WERI-Rb-1 (cell line): ENCODE measurements around the gene ABCC1.

ENCODE experiments used
- DNase-seq: peaks from one replicate; pipeline ENCODE4 v3.0.0-alpha.2; 2020
- H3K27ac ChIP-seq: fragments of 250-450 bp; sonication (Bioruptor Pico); 2 replicates; pipeline ENCODE4 v1.5.1; 2020; ENCODE audit warnings: mild to moderate bottlenecking, moderate library complexity
- H3K27me3 ChIP-seq: fragments of 250-450 bp; sonication (Bioruptor Pico); 2 replicates; pipeline ENCODE4 v1.5.1; 2021; ENCODE audit warnings: mild to moderate bottlenecking, low read depth, moderate library complexity; ENCODE audit not compliant: insufficient read depth, severe bottlenecking
- H3K36me3 ChIP-seq: fragments of 250-450 bp; sonication (Bioruptor Pico); 2 replicates; pipeline ENCODE4 v1.5.1; 2020; ENCODE audit warnings: mild to moderate bottlenecking, moderate library complexity
- H3K4me3 ChIP-seq: 2 replicates; pipeline ENCODE4 v1.5.1; 2011; ENCODE audit warnings: low read depth, mild to moderate bottlenecking, control low read depth, low read length
- H3K9me3 ChIP-seq: fragments of 250-450 bp; sonication (Bioruptor Pico); 2 replicates; pipeline ENCODE4 v1.5.1; 2021; ENCODE audit warnings: mild to moderate bottlenecking, moderate library complexity; ENCODE audit not compliant: severe bottlenecking
- CTCF ChIP-seq: IDR thresholded peaks from 2 replicates; pipeline ENCODE4 v1.5.1; 2011; ENCODE audit warnings: low read depth, mild to moderate bottlenecking, control low read depth, inconsistent platforms, low read length

ABCC1 gene

GRCh38 chr16:15919331-15919730 is 30.1 kb upstream of the ABCC1 start:
- no peaks in the 10 kb centered on the region for H3K27me3 ChIP-seq
- no peak overlapping the region for H3K4me3 ChIP-seq
- H3K27ac ChIP-seq: no peak overlapping the region
- no peaks in the 10 kb centered on the region for H3K36me3 ChIP-seq
- DNase-seq: no peak
- no peaks in the 10 kb centered on the region for H3K9me3 ChIP-seq
- no peak for TF ChIP-seq CTCF

DNA sequence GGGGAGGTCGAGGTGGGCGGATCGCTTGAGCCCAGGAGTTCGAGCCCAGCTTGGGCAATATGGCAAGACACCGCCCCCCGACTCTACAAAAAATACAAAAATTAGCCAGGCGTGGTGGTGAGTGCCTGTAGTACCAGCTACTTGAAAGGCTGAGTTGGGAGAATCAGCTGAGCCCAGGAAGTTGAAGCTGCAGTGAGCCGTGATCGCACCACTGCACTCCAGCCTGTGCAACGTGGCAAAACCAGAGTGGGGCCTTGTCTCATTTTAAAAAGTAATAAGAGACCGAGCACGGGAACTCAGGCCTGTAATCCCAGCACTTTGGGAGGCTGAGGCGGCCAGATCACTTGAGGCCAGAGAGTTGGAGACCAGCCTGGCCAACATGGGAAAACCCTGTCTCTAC is 24.4 kb upstream of the ABCC1 start:
- Histone ChIP-seq H3K4me3 (no peak overlapping the region), H3K36me3 (no peaks in the 10 kb centered on the region), H3K9me3 (no peaks in the 10 kb centered on the region), H3K27ac (no peak overlapping the region), H3K27me3 (no peaks in the 10 kb centered on the region)
- no peak for TF ChIP-seq CTCF
- no peak for DNase-seq

DNA sequence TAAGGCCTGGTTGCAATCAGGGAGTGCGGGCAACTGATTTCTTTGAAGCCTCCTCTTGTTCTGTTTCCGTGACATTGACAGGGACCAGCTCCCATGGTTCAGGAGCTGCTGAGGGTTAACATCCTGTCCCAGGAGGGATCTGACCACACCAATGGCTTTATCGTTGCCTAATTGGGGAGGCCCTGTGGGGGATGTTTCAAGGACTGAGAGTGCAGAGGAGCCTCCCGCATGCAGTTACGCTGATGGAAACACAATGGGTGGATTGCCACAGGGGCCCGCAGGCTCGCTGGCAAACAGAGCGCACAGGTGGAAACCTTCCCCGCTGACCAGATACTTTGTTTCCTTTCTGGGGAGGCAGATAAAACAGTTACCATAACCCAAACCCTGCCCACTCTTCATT is 23.8 kb upstream of the ABCC1 start:
- H3K27me3 ChIP-seq: no peaks in the 10 kb centered on the region
- H3K9me3 ChIP-seq: no peaks in the 10 kb centered on the region
- H3K4me3 ChIP-seq: no peak overlapping the region
- no peak for TF ChIP-seq CTCF
- H3K36me3 ChIP-seq: no peaks in the 10 kb centered on the region
- no peak overlapping the region for H3K27ac ChIP-seq
- no peak for DNase-seq

DNA sequence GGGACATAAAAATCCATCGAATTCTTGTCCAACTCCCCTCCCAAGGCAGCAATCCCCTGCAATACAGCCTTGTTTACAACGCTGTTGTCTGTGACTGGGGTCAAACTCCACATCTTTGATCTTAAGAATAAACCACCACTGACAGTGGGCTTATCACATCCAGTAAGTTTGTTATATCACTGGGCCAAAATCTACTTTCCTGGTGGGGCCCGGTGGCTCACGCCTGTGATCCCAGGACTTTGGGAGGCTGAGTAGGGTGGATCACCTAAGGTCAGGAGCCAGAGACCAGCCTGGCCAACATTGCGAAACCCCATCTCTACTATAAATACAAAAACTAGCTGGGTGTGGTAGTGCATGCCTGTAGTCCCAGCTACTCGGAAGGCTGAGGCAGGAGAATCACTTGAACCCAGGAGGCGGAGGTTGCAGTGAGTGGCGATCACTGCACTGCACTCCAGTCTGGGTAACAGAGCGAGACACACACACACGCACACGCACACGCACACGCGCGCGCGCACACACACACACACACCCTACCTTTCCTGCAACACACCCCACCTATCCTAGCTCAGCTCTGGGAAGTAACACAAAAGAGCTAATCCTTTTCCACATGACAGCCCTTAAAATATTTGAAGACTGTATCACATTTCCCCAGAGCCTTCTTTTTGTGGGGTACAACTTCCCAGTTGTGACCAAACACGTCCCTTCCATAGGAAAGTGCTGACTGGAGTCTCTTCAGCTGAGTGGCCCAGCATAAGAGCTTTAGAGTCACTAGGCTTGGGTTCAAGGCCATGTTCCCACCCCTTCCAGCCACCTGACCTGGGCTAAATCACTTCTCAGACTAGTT is 20.9 kb upstream of the ABCC1 start:
- no peaks in the 10 kb centered on the region for H3K27me3 ChIP-seq
- no peak overlapping the region for H3K4me3 ChIP-seq
- H3K36me3 ChIP-seq: no peaks in the 10 kb centered on the region
- H3K27ac ChIP-seq: no peak overlapping the region
- no peaks in the 10 kb centered on the region for H3K9me3 ChIP-seq
- no peak for TF ChIP-seq CTCF
- no peak for DNase-seq

- H3K36me3 ChIP-seq: no peaks in the 10 kb centered on the region
- no peak for DNase-seq
- H3K9me3 ChIP-seq: peaks cover 2% of the 10 kb centered on the region
- no peak overlapping the region for H3K27ac ChIP-seq
- H3K4me3 ChIP-seq: no peak overlapping the region
- H3K27me3 ChIP-seq: no peaks in the 10 kb centered on the region
- TF ChIP-seq CTCF: no peak
Measured at GRCh38 chr16:15932939-15933338, 16.5 kb upstream of the ABCC1 start.

- no peak for DNase-seq
Measured at GRCh38 chr16:15933781-15934180, 15.6 kb upstream of the ABCC1 start.

More at GRCh38 chr16:15933781-15934180, 15.6 kb upstream of the ABCC1 start:
- Histone ChIP-seq H3K4me3 (no peak overlapping the region), H3K36me3 (no peaks in the 10 kb centered on the region), H3K27me3 (no peaks in the 10 kb centered on the region), H3K27ac (no peak overlapping the region), H3K9me3 (peaks cover 2% of the 10 kb centered on the region)
- no peak for TF ChIP-seq CTCF
